ENCODE data around the gene SMCO1. TPM values are rescaled to one million over a fixed set of nuclear protein-coding genes. Genes with fewer than 3 reads are reported as not detected.

SMCO1 gene
- total RNA-seq, 4 donors from 2014 or later: 0.46 to 2.2 (median 1.5) TPM

DNA sequence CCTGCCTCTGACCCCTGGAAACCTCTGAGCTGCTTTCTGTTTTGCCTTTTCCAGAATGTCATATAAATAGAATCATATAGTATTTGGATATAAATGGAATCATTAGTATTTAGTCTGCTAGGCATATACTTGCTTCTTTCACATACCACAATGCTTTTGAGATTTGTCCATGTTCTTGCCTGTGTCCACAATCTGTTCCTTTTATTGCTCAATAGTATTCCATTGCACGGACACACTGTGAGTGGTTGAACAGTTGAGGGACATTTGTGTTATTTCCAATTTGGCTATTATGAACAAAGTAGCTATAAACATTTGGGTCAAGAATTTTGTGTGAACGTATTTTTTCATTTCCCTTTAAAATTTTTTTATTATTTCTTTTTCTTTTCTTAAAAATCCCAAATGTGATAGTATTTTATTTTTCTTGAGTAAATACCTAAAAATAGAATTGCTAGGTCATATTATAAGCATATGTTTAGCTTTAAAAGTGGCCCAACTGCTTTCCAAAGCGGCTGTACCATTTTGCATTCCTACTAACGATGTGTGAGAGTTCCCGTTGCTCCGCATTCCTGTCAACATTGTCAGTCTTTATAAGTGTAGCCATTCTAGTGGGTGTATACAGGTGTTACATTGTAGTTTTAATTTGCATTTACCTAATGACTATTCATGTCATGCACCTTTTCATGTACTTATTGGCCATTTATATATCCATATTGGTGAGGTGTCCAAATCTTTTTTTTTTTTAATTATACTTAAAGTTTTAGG is 26.7 kb upstream of the SMCO1 start:
- in situ Hi-C loops (cut with MboI; ENCODE audit: low sequenced_read_pairs in 4 of 4): no loop called here
- TF ChIP-seq POLR2A (IDR thresholded peaks at IDR 0.05): no peak
- TF ChIP-seq, protein P1, sequence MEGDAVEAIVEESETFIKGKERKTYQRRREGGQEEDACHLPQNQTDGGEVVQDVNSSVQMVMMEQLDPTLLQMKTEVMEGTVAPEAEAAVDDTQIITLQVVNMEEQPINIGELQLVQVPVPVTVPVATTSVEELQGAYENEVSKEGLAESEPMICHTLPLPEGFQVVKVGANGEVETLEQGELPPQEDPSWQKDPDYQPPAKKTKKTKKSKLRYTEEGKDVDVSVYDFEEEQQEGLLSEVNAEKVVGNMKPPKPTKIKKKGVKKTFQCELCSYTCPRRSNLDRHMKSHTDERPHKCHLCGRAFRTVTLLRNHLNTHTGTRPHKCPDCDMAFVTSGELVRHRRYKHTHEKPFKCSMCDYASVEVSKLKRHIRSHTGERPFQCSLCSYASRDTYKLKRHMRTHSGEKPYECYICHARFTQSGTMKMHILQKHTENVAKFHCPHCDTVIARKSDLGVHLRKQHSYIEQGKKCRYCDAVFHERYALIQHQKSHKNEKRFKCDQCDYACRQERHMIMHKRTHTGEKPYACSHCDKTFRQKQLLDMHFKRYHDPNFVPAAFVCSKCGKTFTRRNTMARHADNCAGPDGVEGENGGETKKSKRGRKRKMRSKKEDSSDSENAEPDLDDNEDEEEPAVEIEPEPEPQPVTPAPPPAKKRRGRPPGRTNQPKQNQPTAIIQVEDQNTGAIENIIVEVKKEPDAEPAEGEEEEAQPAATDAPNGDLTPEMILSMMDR (IDR thresholded peaks at IDR 0.05 in 4 of 5, conservative IDR thresholded peaks at IDR 0.05 in 1 of 5): no peak
- Histone ChIP-seq H3K27ac (no peak overlapping the region), H3K4me3 (no peak overlapping the region), H3K9me3 (no peaks in the 10 kb centered on the region), H3K36me3 (no peaks in the 10 kb centered on the region), H3K27me3 (no peaks in the 10 kb centered on the region), H3K4me1 (peaks cover 3 to 5% of the 10 kb centered on the region in 2 donors)
- DNase-seq: no peak
- intact Hi-C loops (cut with DNase I; ENCODE audit: low total_unique reads): no loop called here
- ATAC-seq: peak; percentile 47 to 55

DNA sequence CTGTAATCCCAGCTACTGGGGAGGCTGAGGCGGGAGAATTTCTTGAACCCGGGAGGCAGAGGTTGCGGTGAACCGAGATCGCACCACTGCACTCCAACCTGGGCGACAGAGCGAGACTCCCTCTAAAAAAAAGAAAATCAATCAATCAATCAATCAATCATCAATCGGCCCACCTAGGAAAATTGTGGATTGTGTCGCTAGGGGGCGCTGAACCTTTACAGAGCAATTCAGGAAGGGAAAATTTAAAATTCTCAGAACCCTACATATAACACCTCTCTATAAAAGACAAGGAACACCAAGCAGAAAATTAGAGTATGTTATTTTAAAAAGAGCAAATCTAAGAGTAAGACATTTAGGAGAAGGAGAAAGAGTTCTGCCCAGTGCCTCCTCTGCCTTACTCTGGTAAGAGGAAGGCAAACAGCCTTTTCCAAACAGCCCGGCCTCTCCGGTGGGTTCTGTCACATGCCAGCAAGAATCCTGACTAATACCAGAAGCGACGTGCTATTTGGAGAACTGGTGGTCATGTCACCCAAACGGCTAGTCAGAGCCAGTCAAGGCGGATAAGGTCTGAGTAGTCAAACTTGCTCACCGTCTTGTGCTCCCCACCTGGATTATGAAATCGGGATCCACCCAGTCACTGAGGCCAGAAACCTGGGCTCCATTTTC is 22.3 kb upstream of the SMCO1 start:
- H3K9me3 ChIP-seq: no peaks in the 10 kb centered on the region
- peaks cover 3 to 5% of the 10 kb centered on the region in 2 donors for H3K4me1 ChIP-seq
- intact Hi-C loops (cut with DNase I; ENCODE audit: low total_unique reads): loop anchor here (2.0 kb wide), 1 partner anchor 147 kb away; no protein-coding TSS in a partner anchor
- no peaks in the 10 kb centered on the region for H3K36me3 ChIP-seq
- DNase-seq (no peak), ATAC-seq (no peak)
- TF ChIP-seq POLR2A (IDR thresholded peaks at IDR 0.05): no peak
- TF ChIP-seq, protein P1 (IDR thresholded peaks at IDR 0.05 in 4 of 5, conservative IDR thresholded peaks at IDR 0.05 in 1 of 5): peak; percentile 51 to 84 (median 62)
- H3K27me3 ChIP-seq: no peaks in the 10 kb centered on the region
- H3K4me3 ChIP-seq: no peak overlapping the region
- H3K27ac ChIP-seq: no peak overlapping the region
- in situ Hi-C loops (cut with MboI; ENCODE audit: low sequenced_read_pairs in 4 of 4): loop anchor here in 3 of 4 donors (10.0 kb wide), 1 partner anchor 147 kb away; no protein-coding TSS in a partner anchor

DNA sequence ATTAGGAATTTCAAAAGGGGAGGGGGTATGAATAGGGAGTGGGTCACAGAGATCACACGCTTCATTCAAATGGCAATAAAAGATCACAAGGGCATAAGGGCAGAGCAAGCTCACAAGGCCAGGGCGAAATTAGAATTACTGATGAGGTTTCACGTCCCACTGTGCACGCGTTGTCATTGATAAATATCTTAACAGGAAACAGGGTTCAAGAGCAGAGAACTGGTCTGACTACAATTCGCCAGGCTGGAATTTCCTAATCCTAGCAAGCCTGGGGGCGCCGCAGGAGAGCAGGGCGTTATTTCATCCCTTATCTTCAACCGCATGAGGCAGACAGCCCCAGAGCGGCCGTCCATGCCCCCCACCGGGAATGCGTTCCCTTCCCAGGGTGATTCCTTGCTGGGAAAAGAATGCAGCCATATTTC is 18.1 kb upstream of the SMCO1 start:
- no peak for ATAC-seq
- no peaks in the 10 kb centered on the region for H3K9me3 ChIP-seq
- TF ChIP-seq, protein P1 (IDR thresholded peaks at IDR 0.05 in 4 of 5, conservative IDR thresholded peaks at IDR 0.05 in 1 of 5): no peak
- no peak for TF ChIP-seq POLR2A (IDR thresholded peaks at IDR 0.05)
- H3K4me1 ChIP-seq: peaks cover 3 to 5% of the 10 kb centered on the region in 2 donors
- in situ Hi-C loops (cut with MboI; ENCODE audit: low sequenced_read_pairs in 4 of 4): loop anchor here in 3 of 4 donors (10.0 kb wide), 1 partner anchor 152 kb away; no protein-coding TSS in a partner anchor
- DNase-seq: no peak
- H3K4me3 ChIP-seq: no peak overlapping the region
- peaks cover 0 to 5% (median 0%) of the 10 kb centered on the region in 3 donors for H3K27me3 ChIP-seq
- no peak overlapping the region for H3K27ac ChIP-seq
- H3K36me3 ChIP-seq: no peaks in the 10 kb centered on the region
- intact Hi-C loops (cut with DNase I; ENCODE audit: low total_unique reads): no loop called here

DNA sequence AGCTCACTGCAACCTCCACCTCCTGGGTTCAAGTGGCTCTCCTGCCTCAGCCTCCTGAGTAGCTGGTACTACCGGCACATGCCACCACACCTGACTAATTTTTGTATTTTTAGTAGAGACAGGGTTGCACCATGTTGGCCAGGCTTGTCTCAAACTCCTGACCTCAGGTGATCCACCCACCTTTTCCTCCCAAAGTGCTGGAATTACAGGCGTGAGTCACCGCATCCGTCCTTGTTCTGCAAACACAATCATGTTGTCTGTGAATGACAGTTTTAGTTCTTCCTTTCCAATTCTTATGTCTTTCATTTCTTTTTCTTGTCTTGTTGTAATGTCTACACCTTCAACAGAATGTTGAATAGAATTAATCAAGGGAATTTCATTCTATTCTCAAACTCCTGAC is 16.3 kb upstream of the SMCO1 start:
- Histone ChIP-seq H3K9me3 (no peaks in the 10 kb centered on the region), H3K27me3 (peaks cover 0 to 5% (median 0%) of the 10 kb centered on the region in 3 donors), H3K4me1 (no peaks in the 10 kb centered on the region), H3K4me3 (peak overlapping the region in 1 of 4 donors; percentile 4), H3K36me3 (no peaks in the 10 kb centered on the region), H3K27ac (no peak overlapping the region)
- intact Hi-C loops (cut with DNase I; ENCODE audit: low total_unique reads): no loop called here
- ATAC-seq (no peak), DNase-seq (no peak)
- no peak for TF ChIP-seq POLR2A (IDR thresholded peaks at IDR 0.05)
- TF ChIP-seq, protein P1 (IDR thresholded peaks at IDR 0.05 in 4 of 5, conservative IDR thresholded peaks at IDR 0.05 in 1 of 5): no peak
- in situ Hi-C loops (cut with MboI; ENCODE audit: low sequenced_read_pairs in 4 of 4): loop anchor here in 3 of 4 donors (10.0 kb wide), 1 partner anchor 153 kb away; no protein-coding TSS in a partner anchor
